Pancreas (tissue), 10 donors: ENCODE data around the gene ISL2. TPM values are rescaled to one million over a fixed set of nuclear protein-coding genes. Genes with fewer than 3 reads are reported as not detected.

Experiments used
- ATAC-seq, 4 donors: fragments of 200-7000 bp; cut with Tn5 transposase; one replicate each; pipeline versions ENCODE4 v1.8.0 to v1.9.1; 2020; ENCODE audit warnings: mild to moderate bottlenecking in 4 of 4, moderate library complexity in 4 of 4
- DNase-seq, 6 donors: peaks; one replicate each; pipeline ENCODE4 v3.0.0-alpha.2; 2020
- FAIRE-seq: peaks from 2 replicates; lab custom pipeline; 2012; peaks lifted over from hg19 to GRCh38; lab: Jason Lieb, UNC
- H3K27ac ChIP-seq, 4 donors: fragments of 200-600 bp; sonication (generic); 1 replicate in 3 of 4; 2 replicates in 1 of 4; pipeline versions ENCODE4 v1.5.0 to v1.8.0; 2020
- H3K27me3 ChIP-seq, 4 donors: fragments of 200-600 bp; one replicate each; pipeline ENCODE4 v1.8.0; 2021
- H3K36me3 ChIP-seq, 3 donors: fragments of 200-600 bp; sonication (generic) in 1 of 3; one replicate each; pipeline versions ENCODE4 v1.5.0 to v1.8.0; 2020 to 2021
- H3K4me1 ChIP-seq, 3 donors: fragments of 200-600 bp; one replicate each; pipeline ENCODE4 v1.8.0; 2021
- H3K4me3 ChIP-seq, 4 donors: fragments of 200-600 bp; sonication (generic) in 2 of 4; one replicate each; pipeline versions ENCODE4 v1.5.0 to v1.8.0; 2020 to 2021
- H3K9me3 ChIP-seq, 4 donors: fragments of 200-600 bp; one replicate each; pipeline ENCODE4 v1.8.0; 2021
- CTCF ChIP-seq, 4 donors: fragments of 200-600 bp; sonication (generic) in 3 of 4; IDR thresholded peaks; one replicate each; pipeline versions ENCODE4 v1.5.0 to v1.8.0; 2021; ENCODE audit warnings: antibody characterized with exemption in 4 of 4
- whole genome bisulfite sequencing, 2 donors: extraction: QIAGEN DNeasy Blood & Tissue Kit; methylation state at CpG; one replicate each; pipeline ENCODE4 v1.1.7; 2013; 5-methylcytosine and 5-hydroxymethylcytosine counted together
- intact Hi-C, 3 donors: fragments of 100-400 bp; cut with DNase I; formaldehyde crosslinking; loops; one replicate each; pipeline versions ENCODE4 v1.11.1 to v1.14.2; 2022
- polyA plus RNA-seq, 2 donors: library from polyadenylated mRNA; stranded (reverse); fragments of 200-250 nt; gene quantifications; one replicate each; pipeline ENCODE4 v1.2.3, GENCODE V29; 2013
- total RNA-seq, 6 donors: library from RNA; stranded (reverse); fragmentation: NEBNext Ultra II Directional in 4 of 6; extraction: Animal tissue kit (Norgen Biotek cat#: 25700) in 4 of 6; gene quantifications; one replicate each; pipeline versions ENCODE4 v1.2.1 to v1.2.4, GENCODE V29; 2021 to 2023
- donor health status: healthy with polysubstance abuse.
- donor health status: DM: no; HTN: no; CAD: no; lungs with moderate emphysema.
- donor health status: DM: no; HTN: no; CAD: no.
- donor health status: control.
- donor health status: control.
- donor health status: Bipolar disorder and iron deficiency.
- donor health status: DM: yes; HTN: yes; CAD: no.
- donor health status: DM: no; HTN: no; CAD: no.
- donor health status: DM: no; HTN: no; CAD: no.
- donor health status: DM: yes; HTN: yes; CAD: no.

ISL2 gene
- total and polyA plus RNA-seq, 8 donors, result 0.11 to 0.41 (median 0.16) TPM; not detected in 5

GRCh38 chr15:76332796-76333195 is 3.8 kb upstream of the ISL2 start:
- no peaks in the 10 kb centered on the region for H3K9me3 ChIP-seq
- TF ChIP-seq CTCF (IDR thresholded peaks at IDR 0.05), result no peak
- ATAC-seq, result no peak
- H3K36me3 ChIP-seq, result no peaks in the 10 kb centered on the region
- no peak overlapping the region for H3K27ac ChIP-seq
- peaks cover 0 to 29% (median 10%) of the 10 kb centered on the region in 4 donors for H3K27me3 ChIP-seq
- 92% methylated on average over 1 of the region's 1 CpG for WGBS, 2 donors
- no peak overlapping the region for H3K4me3 ChIP-seq
- DNase-seq, result no peak
- peaks cover 0 to 7% (median 0%) of the 10 kb centered on the region in 3 donors for H3K4me1 ChIP-seq
- no peak for FAIRE-seq
- intact Hi-C loops, result no loop called here

GRCh38 chr15:76333309-76333708 is 3.3 kb upstream of the ISL2 start:
- peaks cover 0 to 33% (median 13%) of the 10 kb centered on the region in 4 donors for H3K27me3 ChIP-seq
- DNase-seq, result no peak

GRCh38 chr15:76333720-76334437 is 2.7 kb upstream of the ISL2 start:
- intact Hi-C loops, result no loop called here
- peaks cover 0 to 38% (median 15%) of the 10 kb centered on the region in 4 donors for H3K27me3 ChIP-seq
- TF ChIP-seq CTCF (IDR thresholded peaks at IDR 0.05), result no peak
- FAIRE-seq, result no peak
- DNase-seq, result no peak
- no peaks in the 10 kb centered on the region for H3K9me3 ChIP-seq
- H3K36me3 ChIP-seq, result no peaks in the 10 kb centered on the region
- no peak for ATAC-seq
- no peak overlapping the region for H3K27ac ChIP-seq
- no peak overlapping the region for H3K4me3 ChIP-seq
- peaks cover 0 to 8% (median 0%) of the 10 kb centered on the region in 3 donors for H3K4me1 ChIP-seq
- WGBS, 2 donors, result 59 to 62% methylated on average over 9 of the region's 9 CpGs

More at GRCh38 chr15:76333309-76333708, 3.3 kb upstream of the ISL2 start:
- no peak for FAIRE-seq
- Histone ChIP-seq H3K9me3 (no peaks in the 10 kb centered on the region), H3K36me3 (no peaks in the 10 kb centered on the region), H3K4me1 (peaks cover 0 to 8% (median 0%) of the 10 kb centered on the region in 3 donors), H3K27ac (no peak overlapping the region), H3K4me3 (no peak overlapping the region)
- intact Hi-C loops, result no loop called here
- ATAC-seq, result no peak
- 85 to 91% methylated on average over 1 of the region's 1 CpG for WGBS, 2 donors
- TF ChIP-seq CTCF (IDR thresholded peaks at IDR 0.05), result no peak

- H3K4me1 ChIP-seq, result peaks cover 0 to 10% (median 0%) of the 10 kb centered on the region in 3 donors
- H3K9me3 ChIP-seq, result no peaks in the 10 kb centered on the region
- ATAC-seq, result no peak
- no peak overlapping the region for H3K27ac ChIP-seq
- WGBS, 2 donors, result 34% methylated on average over 43 to 44 of the region's 44 CpGs
- H3K36me3 ChIP-seq, result no peaks in the 10 kb centered on the region
- TF ChIP-seq CTCF (IDR thresholded peaks at IDR 0.05), result no peak
- no peak for FAIRE-seq
- no peak for DNase-seq
- H3K4me3 ChIP-seq, result no peak overlapping the region
- peaks cover 0 to 46% (median 15%) of the 10 kb centered on the region in 4 donors for H3K27me3 ChIP-seq
- intact Hi-C loops, result no loop called here
These were observed 1.9 kb upstream of the ISL2 start for GRCh38 chr15:76334438-76335306.
